Lower leg skin (tissue), 4 donors: ENCODE results near the gene RABGGTA. TPM values are rescaled to one million over a fixed set of nuclear protein-coding genes. Genes with fewer than 3 reads are reported as not detected.

Experiments used
- DNase-seq, 2 donors: peaks; one replicate each; pipeline ENCODE4 v3.0.0-alpha.2; 2019; ENCODE audit warnings: low spot score in 2 of 2
- H3K4me3 ChIP-seq: fragments of 200-600 bp; sonication (generic); 2 replicates; pipeline ENCODE4 v1.5.1; 2017; ENCODE audit warnings: mild to moderate bottlenecking, low read depth; ENCODE audit not compliant: poor library complexity, severe bottlenecking
- CTCF ChIP-seq, 3 donors: fragments of 450-650 bp; IDR thresholded peaks; one replicate each; pipeline ENCODE4 v1.5.1; 2016; ENCODE audit warnings: antibody characterized with exemption in 3 of 3, mild to moderate bottlenecking in 3 of 3, moderate library complexity in 2 of 3
- POLR2A ChIP-seq, 2 donors: fragments of 450-650 bp; IDR thresholded peaks; one replicate each; pipeline ENCODE4 v1.6.1; 2016 to 2017; ENCODE audit warnings: antibody characterized with exemption in 2 of 2, mild to moderate bottlenecking in 1 of 2, moderate library complexity in 1 of 2
- WGBS, 2 donors: methylation state at CpG; one replicate each; pipeline ENCODE4 v1.1.5; 2018; 5-methylcytosine and 5-hydroxymethylcytosine counted together
- intact Hi-C: fragments of 100-400 bp; cut with DNase I; formaldehyde crosslinking; loops from one replicate; pipeline ENCODE4 v1.15.0; 2023; ENCODE audit warnings: low total_unique reads
- total RNA-seq, 4 donors: library from RNA; depleted of rRNA; stranded (reverse); fragments of >200 nt; gene quantifications; one replicate each; pipeline ENCODE4 v1.1.0, GENCODE V29; 2016

The RABGGTA gene
- total RNA-seq, 4 donors from 2014 or later, result 35.5 to 69.4 (median 44.7) TPM

DNA sequence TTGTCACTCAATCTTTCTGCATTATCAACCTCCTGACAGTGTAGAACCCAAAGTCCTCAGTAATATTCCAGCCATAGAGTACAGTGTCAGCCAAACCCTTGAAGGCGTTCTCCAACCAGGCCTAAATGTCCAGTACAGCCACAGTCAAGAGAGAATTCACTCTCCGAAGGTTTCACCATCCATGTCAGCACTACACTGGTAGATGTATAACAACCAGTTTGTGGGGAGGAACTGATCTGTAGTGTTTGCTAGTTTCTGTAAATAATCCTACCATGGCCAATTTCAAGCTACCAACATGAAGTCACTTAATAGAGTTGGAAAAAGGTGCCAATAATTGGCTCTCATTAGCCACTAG lies 55.1 kb downstream of the RABGGTA start:
- H3K4me3 ChIP-seq, result no peak overlapping the region
- DNase-seq, result peak in 1 of 2 donors; percentile 3
- TF ChIP-seq CTCF (IDR thresholded peaks at IDR 0.05) (no peak), POLR2A (IDR thresholded peaks at IDR 0.05) (no peak)
- 89 to 100% methylated on average over 2 of the region's 2 CpGs for WGBS, 2 donors
- intact Hi-C loops, result no loop called here

Other genes with a start within 250 kb of the RABGGTA start
- gene CARMIL3, start 219.6 kb downstream of the RABGGTA start, total RNA-seq, result 1 to 10 TPM; 2.8 to 7.6 (median 5.2) TPM
- gene CPNE6, start 200.0 kb downstream of the RABGGTA start, total RNA-seq, result under 1 TPM in 1 of 4 donors, not detected in 3; 0.39 TPM
- 10 to 100 TPM; 15.4 to 29.0 (median 21.0) TPM for gene PCK2, start 177.3 kb downstream of the RABGGTA start, total RNA-seq
- gene DCAF11, start 156.8 kb downstream of the RABGGTA start, total RNA-seq, result 100 to 1,000 TPM in 1 of 4 donors, 10 to 100 TPM in 3; 53.3 to 134 (median 64.3) TPM
- gene NRL, start 156.6 kb downstream of the RABGGTA start, total RNA-seq, result 1 to 10 TPM in 2 of 4 donors, under 1 TPM in 1, not detected in 1; 0.52 to 2.4 (median 2.2) TPM
- gene FITM1, start 140.9 kb downstream of the RABGGTA start, total RNA-seq, result 1 to 10 TPM in 2 of 4 donors, under 1 TPM in 1, not detected in 1; 0.61 to 1.3 (median 1.0) TPM
- 100 to 1,000 TPM in 3 of 4 donors, 10 to 100 TPM in 1; 81.3 to 125 (median 114) TPM for gene PSME1, start 135.4 kb downstream of the RABGGTA start, total RNA-seq
- 10 to 100 TPM; 13.3 to 21.8 (median 20.6) TPM for gene EMC9, start 130.0 kb downstream of the RABGGTA start, total RNA-seq
- 10 to 100 TPM; 23.2 to 50.2 (median 31.2) TPM for gene PSME2, start 125.0 kb downstream of the RABGGTA start, total RNA-seq
- 10 to 100 TPM; 53.1 to 98.6 (median 77.3) TPM for gene RNF31, start 124.1 kb downstream of the RABGGTA start, total RNA-seq
- gene IRF9, start 110.3 kb downstream of the RABGGTA start, total RNA-seq, result 10 to 100 TPM; 36.1 to 54.1 (median 44.2) TPM
- 1 to 10 TPM; 1.2 to 7.1 (median 2.4) TPM for gene REC8, start 99.5 kb downstream of the RABGGTA start, total RNA-seq
- gene IPO4, start 82.8 kb downstream of the RABGGTA start, total RNA-seq, result 10 to 100 TPM; 25.1 to 40.0 (median 32.6) TPM
- gene TM9SF1, start 76.2 kb downstream of the RABGGTA start, total RNA-seq, result 10 to 100 TPM; 44.6 to 64.4 (median 52.9) TPM
- not detected for gene TSSK4, start 65.9 kb downstream of the RABGGTA start, total RNA-seq
- gene CHMP4A, start 58.1 kb downstream of the RABGGTA start, total RNA-seq, result 10 to 100 TPM; 50.3 to 99.6 (median 68.1) TPM
- 10 to 100 TPM in 3 of 4 donors, 1 to 10 TPM in 1; 9.7 to 12.2 (median 10.7) TPM for gene MDP1, start 55.5 kb downstream of the RABGGTA start, total RNA-seq
- 100 to 1,000 TPM in 3 of 4 donors, 10 to 100 TPM in 1; 68.0 to 153 (median 107) TPM for gene NEDD8, start 39.2 kb downstream of the RABGGTA start, total RNA-seq
- 10 to 100 TPM; 39.0 to 57.2 (median 49.0) TPM for gene GMPR2, start 38.7 kb downstream of the RABGGTA start, total RNA-seq
- 10 to 100 TPM; 52.5 to 70.9 (median 60.0) TPM for gene TINF2, start 29.0 kb downstream of the RABGGTA start, total RNA-seq
- 100 to 1,000 TPM; 160 to 283 (median 235) TPM for gene TGM1, start 8.4 kb downstream of the RABGGTA start, total RNA-seq
- 100 to 1,000 TPM in 1 of 4 donors, 10 to 100 TPM in 3; 55.0 to 112 (median 90.6) TPM for gene DHRS1, start 28.2 kb upstream of the RABGGTA start, total RNA-seq
- gene NOP9, start 28.3 kb upstream of the RABGGTA start, total RNA-seq, result 10 to 100 TPM; 13.8 to 20.4 (median 17.6) TPM
- 10 to 100 TPM; 10.6 to 29.8 (median 25.1) TPM for gene CIDEB, start 36.4 kb upstream of the RABGGTA start, total RNA-seq
- gene LTB4R2, start 38.5 kb upstream of the RABGGTA start, total RNA-seq, result 100 to 1,000 TPM in 3 of 4 donors, 10 to 100 TPM in 1; 88.1 to 173 (median 147) TPM
- gene LTB4R, start 39.9 kb upstream of the RABGGTA start, total RNA-seq, result 100 to 1,000 TPM in 1 of 4 donors, 10 to 100 TPM in 3; 58.9 to 118 (median 70.9) TPM
- 10 to 100 TPM in 3 of 4 donors, 1 to 10 TPM in 1; 6.7 to 22.8 (median 16.5) TPM for gene ADCY4, start 63.5 kb upstream of the RABGGTA start, total RNA-seq
- 10 to 100 TPM in 1 of 4 donors, 1 to 10 TPM in 3; 6.3 to 18.0 (median 7.2) TPM for gene RIPK3, start 68.4 kb upstream of the RABGGTA start, total RNA-seq
- gene NFATC4, start 96.6 kb upstream of the RABGGTA start, total RNA-seq, result 10 to 100 TPM in 3 of 4 donors, 1 to 10 TPM in 1; 8.3 to 26.1 (median 14.0) TPM
- 10 to 100 TPM; 17.7 to 37.8 (median 23.5) TPM for gene NYNRIN, start 127.4 kb upstream of the RABGGTA start, total RNA-seq
- gene CBLN3, start 158.1 kb upstream of the RABGGTA start, total RNA-seq, result 1 to 10 TPM in 2 of 4 donors, under 1 TPM in 2; 0.76 to 1.4 (median 1.1) TPM
- 100 to 1,000 TPM in 1 of 4 donors, 10 to 100 TPM in 3; 66.0 to 147 (median 90.6) TPM for gene KHNYN, start 158.4 kb upstream of the RABGGTA start, total RNA-seq
- gene SDR39U1, start 171.2 kb upstream of the RABGGTA start, total RNA-seq, result 10 to 100 TPM; 21.0 to 39.1 (median 30.2) TPM
- gene CMA1, start 236.7 kb upstream of the RABGGTA start, total RNA-seq, result 1 to 10 TPM in 2 of 4 donors, under 1 TPM in 1, not detected in 1; 0.63 to 2.2 (median 1.2) TPM